T follicular helper cell (primary cell): Measurements from ENCODE around the gene ARR3.
"Not testable (repeated sequence)": the region's sequence is repeated elsewhere in the genome, so short reads cannot be mapped to it uniquely, and the experiment has no call there.

ENCODE experiments used
- DNase-seq: peaks from one replicate; pipeline ENCODE4 v3.0.0-alpha.2; 2020; ENCODE audit warnings: low read depth

The ARR3 gene

GRCh38 chrX:70280573-70280972 is 12.4 kb downstream of the ARR3 start:
- DNase-seq, result no peak

- no peak for DNase-seq
Measured at GRCh38 chrX:70281951-70282350, 13.8 kb downstream of the ARR3 start, which contains the start of gene RAB41. RAB41 (plus strand) TSS chrX:70282172; CDS start chrX:70282218, 46 bp downstream.

GRCh38 chrX:70289168-70289792 is 21.1 kb downstream of the ARR3 start:
- no peak for DNase-seq

GRCh38 chrX:70289793-70290770 is 21.9 kb downstream of the ARR3 start, which contains the start of the genes KIF4A and PDZD11:
KIF4A (plus strand) TSS chrX:70290104; CDS start chrX:70290459, 355 bp downstream.
PDZD11 (minus strand) TSS chrX:70289927; CDS start chrX:70289341, 586 bp downstream.
- peak; percentile 46 for DNase-seq

GRCh38 chrX:70292788-70293187 is 24.7 kb downstream of the ARR3 start:
- DNase-seq, result no peak

- no peak for DNase-seq
Measured at GRCh38 chrX:70293621-70294020, 25.5 kb downstream of the ARR3 start.

GRCh38 chrX:70301716-70302115 is 33.6 kb downstream of the ARR3 start:
- no peak for DNase-seq

GRCh38 chrX:70313503-70313902 is 45.4 kb downstream of the ARR3 start:
- no peak for DNase-seq

- no peak for DNase-seq
Measured at GRCh38 chrX:70322784-70323183, 54.6 kb downstream of the ARR3 start.

- not testable (repeated sequence) for DNase-seq
Measured at GRCh38 chrX:70323628-70324027, 55.5 kb downstream of the ARR3 start.

- no peak for DNase-seq
Measured at GRCh38 chrX:70324326-70324725, 56.2 kb downstream of the ARR3 start.

- DNase-seq, result no peak
Measured at GRCh38 chrX:70331161-70331560, 63.0 kb downstream of the ARR3 start.
